ENCODE data around the gene VWA2. TPM values are rescaled to one million over a fixed set of nuclear protein-coding genes. Genes with fewer than 3 reads are reported as not detected.

The VWA2 gene
- total and polyA plus RNA-seq, 10 of the 15 experiments (the other 5 are each of a cell fraction or from before 2014, with no cell fraction given), result 0.03 TPM; not detected in 9

DNA sequence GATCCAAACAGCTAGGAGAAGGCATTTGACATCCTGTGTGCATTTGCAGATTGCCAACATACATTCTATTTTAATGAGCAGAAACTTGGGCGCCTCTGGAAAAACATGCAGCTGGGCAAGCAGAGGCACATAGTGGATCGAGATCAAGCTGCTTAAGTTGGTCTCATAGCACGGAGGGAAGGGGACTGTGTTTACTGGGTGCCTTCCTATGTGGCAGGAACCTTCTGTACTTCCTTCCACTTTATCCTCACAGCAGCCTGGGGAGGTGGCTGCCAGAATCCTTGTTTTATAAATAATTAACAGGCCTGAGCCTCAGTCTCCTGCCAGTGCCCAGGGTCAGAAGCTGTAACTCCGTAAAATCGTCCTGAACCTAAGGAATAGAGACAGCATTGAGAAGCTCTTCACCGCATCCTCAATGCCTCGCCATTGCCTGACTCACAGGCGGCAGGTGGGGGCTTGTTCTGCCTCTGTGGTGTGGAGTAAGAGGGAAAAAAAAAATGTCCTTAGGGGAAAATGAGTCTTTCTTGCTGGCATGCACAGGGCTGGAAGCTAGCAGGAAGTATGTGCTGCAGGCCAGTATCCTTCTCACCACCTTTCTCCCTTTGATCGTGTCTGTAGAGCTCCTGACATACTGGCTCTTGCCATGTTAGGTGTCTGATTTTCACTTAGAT lies 6.2 kb downstream of the VWA2 start:
- intact Hi-C loops (cut with micrococcal nuclease; ENCODE audit: unreplicated experiment) (no loop called here), in situ Hi-C loops (cut with MboI) (no loop called here)
- H3K9me3 ChIP-seq (replicated peaks; ENCODE audit: control insufficient read depth, insufficient read depth, low read length), result no peaks in the 10 kb centered on the region
- ATAC-seq (no peak), FAIRE-seq (no peak), DNase-seq (ENCODE audit: low read depth, low spot score) (no peak)
- TF ChIP-seq, protein P1, sequence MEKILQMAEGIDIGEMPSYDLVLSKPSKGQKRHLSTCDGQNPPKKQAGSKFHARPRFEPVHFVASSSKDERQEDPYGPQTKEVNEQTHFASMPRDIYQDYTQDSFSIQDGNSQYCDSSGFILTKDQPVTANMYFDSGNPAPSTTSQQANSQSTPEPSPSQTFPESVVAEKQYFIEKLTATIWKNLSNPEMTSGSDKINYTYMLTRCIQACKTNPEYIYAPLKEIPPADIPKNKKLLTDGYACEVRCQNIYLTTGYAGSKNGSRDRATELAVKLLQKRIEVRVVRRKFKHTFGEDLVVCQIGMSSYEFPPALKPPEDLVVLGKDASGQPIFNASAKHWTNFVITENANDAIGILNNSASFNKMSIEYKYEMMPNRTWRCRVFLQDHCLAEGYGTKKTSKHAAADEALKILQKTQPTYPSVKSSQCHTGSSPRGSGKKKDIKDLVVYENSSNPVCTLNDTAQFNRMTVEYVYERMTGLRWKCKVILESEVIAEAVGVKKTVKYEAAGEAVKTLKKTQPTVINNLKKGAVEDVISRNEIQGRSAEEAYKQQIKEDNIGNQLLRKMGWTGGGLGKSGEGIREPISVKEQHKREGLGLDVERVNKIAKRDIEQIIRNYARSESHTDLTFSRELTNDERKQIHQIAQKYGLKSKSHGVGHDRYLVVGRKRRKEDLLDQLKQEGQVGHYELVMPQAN (conservative IDR thresholded peaks at IDR 0.05), result no peak
- TF ChIP-seq TARDBP (IDR thresholded peaks at IDR 0.05; ENCODE audit: borderline replicate concordance) (no peak), NR2C2 (IDR thresholded peaks at IDR 0.05; ENCODE audit: borderline replicate concordance, control insufficient read depth, insufficient read length, low read depth) (no peak), CHD2 (IDR thresholded peaks at IDR 0.05; ENCODE audit: borderline replicate concordance, low read depth, low read length) (no peak)
- TF ChIP-seq, protein P2, sequence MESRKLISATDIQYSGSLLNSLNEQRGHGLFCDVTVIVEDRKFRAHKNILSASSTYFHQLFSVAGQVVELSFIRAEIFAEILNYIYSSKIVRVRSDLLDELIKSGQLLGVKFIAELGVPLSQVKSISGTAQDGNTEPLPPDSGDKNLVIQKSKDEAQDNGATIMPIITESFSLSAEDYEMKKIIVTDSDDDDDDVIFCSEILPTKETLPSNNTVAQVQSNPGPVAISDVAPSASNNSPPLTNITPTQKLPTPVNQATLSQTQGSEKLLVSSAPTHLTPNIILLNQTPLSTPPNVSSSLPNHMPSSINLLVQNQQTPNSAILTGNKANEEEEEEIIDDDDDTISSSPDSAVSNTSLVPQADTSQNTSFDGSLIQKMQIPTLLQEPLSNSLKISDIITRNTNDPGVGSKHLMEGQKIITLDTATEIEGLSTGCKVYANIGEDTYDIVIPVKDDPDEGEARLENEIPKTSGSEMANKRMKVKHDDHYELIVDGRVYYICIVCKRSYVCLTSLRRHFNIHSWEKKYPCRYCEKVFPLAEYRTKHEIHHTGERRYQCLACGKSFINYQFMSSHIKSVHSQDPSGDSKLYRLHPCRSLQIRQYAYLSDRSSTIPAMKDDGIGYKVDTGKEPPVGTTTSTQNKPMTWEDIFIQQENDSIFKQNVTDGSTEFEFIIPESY (IDR thresholded peaks at IDR 0.05), result no peak
- TF ChIP-seq, protein P3, sequence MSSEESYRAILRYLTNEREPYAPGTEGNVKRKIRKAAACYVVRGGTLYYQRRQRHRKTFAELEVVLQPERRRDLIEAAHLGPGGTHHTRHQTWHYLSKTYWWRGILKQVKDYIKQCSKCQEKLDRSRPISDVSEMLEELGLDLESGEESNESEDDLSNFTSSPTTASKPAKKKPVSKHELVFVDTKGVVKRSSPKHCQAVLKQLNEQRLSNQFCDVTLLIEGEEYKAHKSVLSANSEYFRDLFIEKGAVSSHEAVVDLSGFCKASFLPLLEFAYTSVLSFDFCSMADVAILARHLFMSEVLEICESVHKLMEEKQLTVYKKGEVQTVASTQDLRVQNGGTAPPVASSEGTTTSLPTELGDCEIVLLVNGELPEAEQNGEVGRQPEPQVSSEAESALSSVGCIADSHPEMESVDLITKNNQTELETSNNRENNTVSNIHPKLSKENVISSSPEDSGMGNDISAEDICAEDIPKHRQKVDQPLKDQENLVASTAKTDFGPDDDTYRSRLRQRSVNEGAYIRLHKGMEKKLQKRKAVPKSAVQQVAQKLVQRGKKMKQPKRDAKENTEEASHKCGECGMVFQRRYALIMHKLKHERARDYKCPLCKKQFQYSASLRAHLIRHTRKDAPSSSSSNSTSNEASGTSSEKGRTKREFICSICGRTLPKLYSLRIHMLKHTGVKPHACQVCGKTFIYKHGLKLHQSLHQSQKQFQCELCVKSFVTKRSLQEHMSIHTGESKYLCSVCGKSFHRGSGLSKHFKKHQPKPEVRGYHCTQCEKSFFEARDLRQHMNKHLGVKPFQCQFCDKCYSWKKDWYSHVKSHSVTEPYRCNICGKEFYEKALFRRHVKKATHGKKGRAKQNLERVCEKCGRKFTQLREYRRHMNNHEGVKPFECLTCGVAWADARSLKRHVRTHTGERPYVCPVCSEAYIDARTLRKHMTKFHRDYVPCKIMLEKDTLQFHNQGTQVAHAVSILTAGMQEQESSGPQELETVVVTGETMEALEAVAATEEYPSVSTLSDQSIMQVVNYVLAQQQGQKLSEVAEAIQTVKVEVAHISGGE (CRISPR knock-in tag; IDR thresholded peaks at IDR 0.05), result no peak
- H3K9ac ChIP-seq (ENCODE audit: control insufficient read depth, insufficient read depth, low read length), result no peak overlapping the region
- H2AFZ ChIP-seq (ENCODE audit: control insufficient read depth, low read depth, low read length), result no peak overlapping the region
- RAD21 ChIA-PET (ENCODE audit: unreplicated experiment), result no interaction called here
- no TSS peak for BruUV-seq (replicated peaks)
- no peaks in the 10 kb centered on the region for H3K4me1 ChIP-seq (ENCODE audit: control insufficient read depth, insufficient read depth, low read length)
- peaks cover 6 to 7% of the 10 kb centered on the region in 2 experiments for H3K27me3 ChIP-seq (replicated peaks in 1 of 2; ENCODE audit: control insufficient read depth in 2 of 2, insufficient read depth in 2 of 2, low read length in 1 of 2)
- H3K27ac ChIP-seq (ENCODE audit: control insufficient read depth, insufficient read depth), result no peak overlapping the region
- WGBS (ENCODE audit: insufficient coverage, insufficient replicate concordance, low lambda C conversion rate, missing lambda C conversion rate), result 43% methylated on average over 9 of the region's 9 CpGs
- no peaks in the 10 kb centered on the region for H4K20me1 ChIP-seq (ENCODE audit: control insufficient read depth, insufficient read depth)
- CTCF ChIA-PET, result interaction anchor here (0.6 to 1.4 kb wide), 3 partner anchors 13 to 62 kb away, joined by 3 read pairs; no protein-coding TSS in a partner anchor
- no peak overlapping the region for H3K4me3 ChIP-seq
- H3K79me2 ChIP-seq (ENCODE audit: control insufficient read depth, insufficient read depth, low read length), result no peaks in the 10 kb centered on the region
- H3K36me3 ChIP-seq (ENCODE audit: control insufficient read depth in 2 of 2, insufficient read depth in 2 of 2, low read length in 1 of 2), result no peaks in the 10 kb centered on the region
- SMC1A ChIA-PET (ENCODE audit: uncharacterized antibody, unreplicated experiment), result no interaction called here
- POLR2A ChIA-PET, result interaction anchor here (0.5 to 0.8 kb wide), 3 partner anchors 16 to 1584 kb away, joined by 3 to 6 read pairs (median 5); no protein-coding TSS in a partner anchor
- no peak overlapping the region for H3K4me2 ChIP-seq (ENCODE audit: control insufficient read depth, insufficient read depth)
